PC-3 (cell line): ENCODE measurements around the gene PAIP2.

ENCODE experiments used
- CTCF ChIP-seq: fragments of 300-600 bp; sonication (generic); conservative IDR thresholded peaks from 2 replicates; pipeline ENCODE4 v1.5.1; 2017; ENCODE audit warnings: antibody characterized with exemption, low read depth, mild to moderate bottlenecking, low read length
- EZH2 ChIP-seq: fragments of 300-600 bp; sonication (generic); IDR thresholded peaks from one replicate; pipeline ENCODE4 v1.6.1; 2017; ENCODE audit warnings: antibody characterized with exemption, mild to moderate bottlenecking, low read length; ENCODE audit not compliant: unreplicated experiment
- EZH2phosphoT487 ChIP-seq: fragments of 300-600 bp; sonication (generic); IDR thresholded peaks from 2 replicates; pipeline ENCODE4 v1.6.1; 2018; ENCODE audit warnings: mild to moderate bottlenecking, antibody characterized with exemption, low read length, borderline replicate concordance

DNA sequence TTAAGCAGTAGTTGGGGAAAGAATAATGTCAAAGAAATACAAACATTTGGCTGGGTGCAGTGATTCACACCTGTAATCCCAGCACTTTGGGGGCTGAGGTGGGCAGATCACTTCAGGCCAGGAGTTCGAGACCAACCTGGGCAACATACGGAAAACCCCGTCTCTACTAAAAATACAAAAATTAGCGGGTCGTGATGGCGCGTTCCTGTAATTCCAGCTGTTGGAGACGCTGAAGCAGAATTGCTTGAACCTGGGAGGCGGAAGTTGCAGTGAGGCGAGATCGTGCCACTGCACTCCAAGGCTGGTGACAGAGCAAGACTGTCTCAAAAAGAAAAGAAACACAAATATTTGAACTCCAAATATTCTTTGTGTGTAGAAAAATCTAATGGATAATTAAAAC, 43.4 kb upstream of the PAIP2 start:
- TF ChIP-seq CTCF: no peak
- no peak for TF ChIP-seq EZH2
- TF ChIP-seq EZH2phosphoT487: no peak
